Measurements from ENCODE around the gene ZNF692.
A peak's percentile ranks its signal among the peaks of the same experiment; 100 is the strongest.
"Not testable (repeated sequence)": the region's sequence is repeated elsewhere in the genome, so short reads cannot be mapped to it uniquely, and the experiment has no call there.

Gene ZNF692

DNA sequence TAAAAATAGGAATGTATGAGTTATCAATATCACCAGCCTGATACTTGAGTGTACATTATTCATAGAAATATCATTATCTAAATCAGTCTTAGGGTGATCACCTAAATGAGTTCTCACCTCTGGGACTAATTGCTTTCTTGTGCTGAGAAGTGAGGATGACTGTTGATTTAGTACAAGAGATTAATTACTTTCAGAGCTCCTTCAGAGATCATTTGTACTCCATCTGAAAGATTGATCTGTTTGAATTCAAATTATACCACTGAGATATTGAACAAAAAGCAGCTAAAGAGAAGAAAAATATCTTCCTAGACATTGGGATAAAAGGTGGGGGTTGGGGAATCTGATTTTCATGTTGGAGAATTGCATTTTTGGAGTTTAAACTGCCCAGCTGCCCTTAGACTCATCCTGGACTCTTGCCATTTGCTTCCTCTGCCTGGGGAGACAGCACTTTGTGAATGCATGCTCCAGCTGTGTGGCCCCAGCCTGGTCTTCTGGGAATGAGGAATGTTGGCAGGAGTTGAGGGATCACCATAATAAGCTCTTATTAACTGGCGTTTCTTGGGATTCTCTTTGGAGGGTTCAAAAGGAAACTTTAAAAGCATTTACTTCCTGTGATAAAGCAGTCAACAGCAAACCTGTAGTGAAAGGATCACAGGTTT, 27.5 kb upstream of the ZNF692 start:
- Mint-ChIP-seq H3K4me1 (no peaks in the 10 kb centered on the region), H3K9me3 (no peaks in the 10 kb centered on the region), H3K27me3 (no peaks in the 10 kb centered on the region), H3K27ac (no peak overlapping the region), H3K36me3 (no peaks in the 10 kb centered on the region), H3K4me3 (no peak overlapping the region)

DNA sequence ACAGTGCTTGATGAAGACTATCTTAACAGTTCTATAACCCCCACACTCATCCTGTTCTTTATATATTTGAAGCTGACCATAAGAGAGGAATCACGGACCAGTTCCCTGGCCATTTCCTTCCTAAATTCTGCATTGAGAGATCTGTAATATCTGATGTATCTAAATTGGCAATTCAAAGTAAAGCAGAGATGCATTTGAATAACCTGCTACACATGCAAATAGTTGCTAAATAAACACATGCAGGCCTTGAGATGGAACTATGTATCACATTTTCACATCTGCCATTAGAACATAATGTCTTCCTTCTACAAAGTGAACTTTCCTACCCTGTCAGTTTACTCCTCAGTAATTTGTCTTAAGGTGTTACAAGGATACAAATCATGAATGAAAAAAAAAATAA, 26.8 kb upstream of the ZNF692 start:
- Mint-ChIP-seq H3K9me3 (no peaks in the 10 kb centered on the region), H3K4me1 (no peaks in the 10 kb centered on the region), H3K36me3 (no peaks in the 10 kb centered on the region), H3K4me3 (no peak overlapping the region), H3K27me3 (no peaks in the 10 kb centered on the region), H3K27ac (no peak overlapping the region)

DNA sequence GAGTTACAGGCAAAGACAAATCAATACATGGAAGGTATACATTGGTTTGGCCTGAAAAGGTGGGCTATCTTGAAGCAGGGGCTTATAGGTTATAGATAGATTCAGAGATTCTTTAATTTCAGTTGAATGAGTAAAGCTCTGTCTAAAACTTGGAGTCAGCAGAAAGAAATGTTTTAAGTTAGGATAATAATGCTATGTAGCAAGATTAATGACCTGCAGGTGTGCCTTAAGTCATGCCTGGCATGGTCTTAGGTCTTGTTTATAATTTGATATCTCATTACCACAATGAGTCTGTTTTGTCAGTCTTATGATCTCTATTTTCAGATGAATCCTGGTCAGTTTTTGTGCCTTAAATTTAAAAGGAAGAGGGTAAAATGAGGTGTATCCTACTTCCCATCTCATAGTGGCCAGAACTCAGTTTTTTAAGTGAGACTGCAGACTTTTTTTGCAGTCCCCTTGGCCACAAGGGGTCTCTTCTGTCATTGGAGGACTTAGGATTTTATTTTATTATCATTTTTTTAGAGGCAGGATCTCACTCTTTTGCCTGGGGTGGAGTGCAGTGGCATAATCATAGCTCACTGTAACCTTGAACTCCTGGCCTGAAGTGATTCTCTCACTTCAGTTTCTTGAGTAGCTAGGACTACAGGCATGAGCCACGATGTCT, 25.9 kb upstream of the ZNF692 start:
- Mint-ChIP-seq H3K4me1 (no peaks in the 10 kb centered on the region), H3K27ac (no peak overlapping the region), H3K9me3 (no peaks in the 10 kb centered on the region), H3K27me3 (no peaks in the 10 kb centered on the region), H3K4me3 (no peak overlapping the region), H3K36me3 (no peaks in the 10 kb centered on the region)

DNA sequence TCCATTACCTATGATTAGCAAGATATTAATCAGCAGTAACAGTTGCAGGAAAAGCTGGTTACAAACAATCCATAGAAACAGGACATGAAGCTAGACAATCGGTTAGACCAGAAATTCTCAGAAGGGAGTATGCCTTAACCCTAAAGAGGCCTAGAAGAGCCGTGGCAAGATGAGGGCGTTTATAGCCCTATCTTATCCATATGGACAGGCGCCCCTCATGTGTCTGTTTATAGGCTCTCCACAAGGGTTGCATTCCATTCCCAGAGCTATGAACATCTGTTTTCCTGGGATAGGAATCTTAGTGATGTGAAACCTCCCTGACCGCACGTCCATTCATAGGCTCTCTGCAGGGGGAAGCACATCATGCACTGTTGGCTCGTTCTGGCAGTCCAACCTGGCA, 23.5 kb upstream of the ZNF692 start:
- H3K27ac Mint-ChIP-seq, H3K4me1 Mint-ChIP-seq, H3K27me3 Mint-ChIP-seq, H3K9me3 Mint-ChIP-seq, H3K36me3 Mint-ChIP-seq, H3K4me3 Mint-ChIP-seq: not testable (repeated sequence)

DNA sequence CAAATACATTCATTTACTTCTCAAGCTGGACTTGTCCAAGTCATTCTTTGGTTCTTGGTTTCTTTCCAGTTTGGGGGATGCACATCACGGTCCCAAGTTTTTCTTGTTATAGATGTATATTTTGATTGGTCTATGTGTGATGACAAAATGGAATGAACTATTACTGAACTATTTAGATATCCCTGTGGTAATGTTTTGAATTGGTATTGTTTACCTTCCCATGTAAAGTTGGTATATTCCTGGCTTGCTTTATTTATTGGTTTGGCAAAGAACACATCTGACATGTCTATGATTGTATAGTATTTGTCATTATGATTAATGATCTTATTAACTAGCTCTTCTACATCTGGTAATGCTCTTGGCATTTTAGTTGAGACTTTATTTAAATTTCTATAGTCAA, 22.4 kb upstream of the ZNF692 start:
- H3K27me3 Mint-ChIP-seq = no peaks in the 10 kb centered on the region
- no peak overlapping the region for H3K4me3 Mint-ChIP-seq
- H3K27ac Mint-ChIP-seq = no peak overlapping the region

DNA sequence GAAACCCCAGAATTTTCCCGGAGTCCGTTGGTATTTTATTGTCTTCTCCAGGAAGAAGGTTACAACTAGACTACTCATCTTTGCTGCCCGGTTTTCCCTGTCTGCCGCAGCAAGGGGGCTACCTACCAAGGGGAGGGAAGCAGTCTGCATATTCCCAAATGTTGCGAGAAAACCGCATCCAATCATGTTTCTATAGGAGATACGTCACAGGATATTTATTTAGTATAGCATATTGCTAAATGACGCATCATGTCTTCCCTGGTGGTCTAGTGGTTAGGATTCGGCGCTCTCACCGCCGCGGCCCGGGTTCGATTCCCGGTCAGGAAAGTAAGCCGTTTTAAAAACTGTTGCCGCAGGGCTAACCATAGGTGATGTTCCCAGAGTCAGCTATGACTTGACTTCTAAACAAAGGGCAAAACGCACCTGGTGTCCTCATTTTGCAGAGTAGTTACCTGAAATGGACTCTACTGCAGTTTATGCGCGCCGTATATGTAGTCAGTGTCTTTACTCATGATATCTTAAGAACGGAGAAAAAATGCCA, 15.2 kb upstream of the ZNF692 start:
- Mint-ChIP-seq H3K36me3 (no peaks in the 10 kb centered on the region), H3K4me3 (peak overlapping the region; percentile 94), H3K9me3 (no peaks in the 10 kb centered on the region)

More for the DNA sequence above, 22.4 kb upstream of the ZNF692 start:
- Mint-ChIP-seq H3K9me3 (no peaks in the 10 kb centered on the region), H3K4me1 (peaks cover 6% of the 10 kb centered on the region), H3K36me3 (no peaks in the 10 kb centered on the region)

DNA sequence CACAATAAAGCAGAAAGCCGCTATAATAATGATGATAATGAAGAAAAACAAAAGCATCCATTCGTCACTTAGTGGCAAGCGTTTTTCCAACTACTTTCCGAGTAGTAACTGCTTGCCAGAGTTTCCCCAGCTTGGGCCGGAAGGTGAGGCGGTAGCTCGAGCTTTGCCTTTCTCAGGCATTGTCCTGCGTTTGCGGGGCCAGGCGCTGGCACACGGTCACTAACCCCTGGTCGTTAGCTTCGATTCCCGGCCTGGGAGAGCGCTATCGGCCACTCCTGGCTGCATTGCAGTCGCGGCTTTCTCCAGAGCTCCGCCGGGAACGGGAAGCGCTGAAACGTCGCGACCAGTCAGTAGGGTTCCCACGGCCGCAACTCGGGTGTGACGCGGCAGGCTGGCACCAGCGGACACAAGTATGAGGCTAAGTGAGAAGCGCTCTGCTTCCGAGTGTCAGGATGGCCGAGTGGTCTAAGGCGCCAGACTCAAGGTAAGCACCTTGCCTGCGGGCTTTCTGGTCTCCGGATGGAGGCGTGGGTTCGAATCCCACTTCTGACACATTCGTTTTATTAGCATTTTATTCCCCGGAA, 14.6 kb upstream of the ZNF692 start:
- H3K4me1 Mint-ChIP-seq = peaks cover 34% of the 10 kb centered on the region
- H3K9me3 Mint-ChIP-seq = no peaks in the 10 kb centered on the region
- peaks cover 3% of the 10 kb centered on the region for H3K27me3 Mint-ChIP-seq
- peak overlapping the region; percentile 94 for H3K4me3 Mint-ChIP-seq
- H3K27ac Mint-ChIP-seq = peak overlapping the region; percentile 99
- no peaks in the 10 kb centered on the region for H3K36me3 Mint-ChIP-seq

More for the DNA sequence above, 15.2 kb upstream of the ZNF692 start:
- peaks cover 34% of the 10 kb centered on the region for H3K4me1 Mint-ChIP-seq
- H3K27ac Mint-ChIP-seq = peak overlapping the region; percentile 99
- H3K27me3 Mint-ChIP-seq = peaks cover 3% of the 10 kb centered on the region

DNA sequence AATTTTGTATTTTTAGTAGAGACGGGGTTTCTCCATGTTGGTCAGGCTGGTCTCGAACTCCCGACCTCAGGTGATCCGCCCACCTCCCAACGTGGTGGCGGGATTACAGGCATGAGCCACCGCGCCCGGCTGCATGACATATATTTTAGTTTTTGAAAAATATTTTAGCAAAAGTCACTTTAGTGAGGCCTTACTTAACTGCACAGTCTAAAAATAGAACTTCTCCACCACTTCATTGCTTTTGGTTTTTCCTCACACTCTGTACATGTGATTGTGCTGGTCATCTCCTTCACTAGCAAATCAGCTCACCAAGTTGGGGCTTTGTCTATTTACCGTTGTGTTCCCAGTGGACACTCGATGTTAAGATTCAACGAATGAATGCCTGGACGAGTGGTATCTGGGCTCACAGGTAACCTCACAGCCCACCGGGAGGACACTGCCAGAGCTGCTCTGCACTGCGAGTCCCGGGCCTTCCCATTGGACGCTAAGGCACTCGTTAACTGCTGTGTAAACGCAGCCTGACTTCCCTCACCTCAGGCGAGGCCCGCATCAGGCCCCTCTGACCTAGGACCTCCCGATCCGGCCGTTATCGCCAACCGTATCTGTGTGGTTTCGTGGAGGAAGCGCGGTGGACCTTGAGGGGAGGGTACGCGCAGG, 14.0 kb upstream of the ZNF692 start:
- H3K27ac Mint-ChIP-seq = peak overlapping the region; percentile 99
- H3K27me3 Mint-ChIP-seq = peaks cover 3% of the 10 kb centered on the region
- H3K9me3 Mint-ChIP-seq = no peaks in the 10 kb centered on the region
- H3K4me3 Mint-ChIP-seq = peak overlapping the region; percentile 94
- H3K4me1 Mint-ChIP-seq = peaks cover 34% of the 10 kb centered on the region
- no peaks in the 10 kb centered on the region for H3K36me3 Mint-ChIP-seq

DNA sequence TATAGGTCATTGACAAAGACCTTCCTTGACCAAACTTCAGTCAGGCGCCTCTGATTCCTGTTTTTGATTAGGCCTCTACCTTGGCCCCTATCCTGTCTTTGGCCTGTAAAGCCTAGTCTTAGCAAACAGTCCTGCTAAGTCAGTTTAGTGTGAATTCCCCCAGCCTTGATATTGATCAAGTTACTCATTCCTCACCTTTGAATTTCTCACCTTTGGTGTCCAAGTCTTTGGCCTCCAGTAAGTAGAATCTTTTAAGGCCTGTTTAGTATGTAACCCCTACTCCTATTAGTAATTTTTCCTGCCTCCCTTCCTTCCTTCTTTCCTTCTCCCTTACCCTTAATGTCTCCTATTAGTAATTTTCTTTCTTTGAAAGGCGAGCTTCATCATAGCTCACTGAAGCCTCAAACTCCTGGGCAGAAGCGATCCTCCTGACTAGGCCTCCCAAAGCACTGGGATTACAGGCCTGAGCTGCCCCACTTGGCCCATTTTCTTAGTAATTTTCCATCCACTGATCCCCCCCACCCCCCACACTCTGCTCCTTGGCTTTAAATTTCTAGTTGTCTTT, 13.0 kb upstream of the ZNF692 start:
- peaks cover 34% of the 10 kb centered on the region for H3K4me1 Mint-ChIP-seq
- peaks cover 3% of the 10 kb centered on the region for H3K27me3 Mint-ChIP-seq
- no peak overlapping the region for H3K27ac Mint-ChIP-seq
- H3K36me3 Mint-ChIP-seq = no peaks in the 10 kb centered on the region
- no peaks in the 10 kb centered on the region for H3K9me3 Mint-ChIP-seq
- H3K4me3 Mint-ChIP-seq = peak overlapping the region; percentile 43

DNA sequence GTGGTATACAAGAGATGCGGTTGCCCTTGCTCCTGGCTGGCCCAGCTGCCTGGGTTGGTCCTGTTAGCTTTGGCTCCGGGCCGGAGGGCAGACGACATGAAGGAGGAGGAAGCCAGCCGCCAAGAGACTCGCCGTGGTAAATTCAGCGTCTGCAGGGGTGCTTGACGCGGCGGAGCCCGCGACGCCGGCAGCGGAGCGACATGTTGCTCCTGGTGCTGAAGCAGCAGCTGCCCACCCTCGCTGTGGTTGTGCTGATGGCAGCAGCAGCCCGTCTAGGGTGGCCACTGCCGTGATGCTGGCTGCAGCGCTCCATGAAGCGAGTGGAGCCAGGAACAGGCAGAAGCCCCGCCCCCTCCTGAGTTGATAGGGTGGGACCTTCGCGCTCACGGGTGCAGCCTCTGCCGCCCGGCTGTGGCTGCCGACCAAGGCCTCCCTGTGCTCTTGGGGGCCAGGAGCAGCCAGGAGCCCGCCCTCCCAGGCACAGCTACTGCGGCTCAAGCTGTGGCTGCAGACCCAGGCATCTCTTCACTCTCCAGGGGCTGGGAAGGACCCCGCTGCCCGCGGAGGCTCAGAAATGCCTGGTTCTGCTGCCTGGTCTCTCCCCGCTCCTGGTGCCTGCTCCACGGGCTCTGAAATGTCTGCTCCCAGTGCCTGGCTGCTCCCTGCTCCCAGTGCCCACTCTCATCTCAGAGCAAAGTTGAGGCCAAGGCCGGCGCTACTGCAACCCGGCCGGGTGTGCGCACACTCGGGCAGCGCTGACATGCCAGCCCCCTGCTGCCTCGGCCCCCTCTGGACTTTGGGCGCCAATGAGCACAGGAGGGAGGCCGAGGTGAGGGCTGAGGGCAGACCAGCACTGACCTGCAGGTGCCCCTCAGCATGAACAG, 4.4 kb upstream of the ZNF692 start:
- H3K27me3 Mint-ChIP-seq = no peaks in the 10 kb centered on the region
- no peaks in the 10 kb centered on the region for H3K36me3 Mint-ChIP-seq
- H3K4me1 Mint-ChIP-seq = peaks cover 39% of the 10 kb centered on the region
- H3K4me3 Mint-ChIP-seq = peak overlapping the region; percentile 89
- H3K9me3 Mint-ChIP-seq = no peaks in the 10 kb centered on the region
- H3K27ac Mint-ChIP-seq = peak overlapping the region; percentile 66

DNA sequence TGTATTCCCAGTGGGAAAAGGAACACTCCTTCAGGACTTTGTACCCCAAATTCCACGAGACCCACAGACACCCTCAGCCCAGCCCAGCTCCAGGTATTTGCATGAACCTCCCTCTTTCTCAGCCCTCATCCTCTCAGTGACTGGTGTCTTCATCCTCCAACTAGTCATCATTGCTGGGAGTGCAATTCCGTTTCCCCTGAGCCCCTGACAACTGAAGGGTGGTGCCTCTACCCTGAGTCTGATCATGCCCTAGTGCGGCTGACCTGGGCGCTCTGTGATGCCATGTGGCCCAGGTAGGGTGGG, 3.8 kb upstream of the ZNF692 start:
- no peaks in the 10 kb centered on the region for H3K27me3 Mint-ChIP-seq
- H3K27ac Mint-ChIP-seq = peak overlapping the region; percentile 66

DNA sequence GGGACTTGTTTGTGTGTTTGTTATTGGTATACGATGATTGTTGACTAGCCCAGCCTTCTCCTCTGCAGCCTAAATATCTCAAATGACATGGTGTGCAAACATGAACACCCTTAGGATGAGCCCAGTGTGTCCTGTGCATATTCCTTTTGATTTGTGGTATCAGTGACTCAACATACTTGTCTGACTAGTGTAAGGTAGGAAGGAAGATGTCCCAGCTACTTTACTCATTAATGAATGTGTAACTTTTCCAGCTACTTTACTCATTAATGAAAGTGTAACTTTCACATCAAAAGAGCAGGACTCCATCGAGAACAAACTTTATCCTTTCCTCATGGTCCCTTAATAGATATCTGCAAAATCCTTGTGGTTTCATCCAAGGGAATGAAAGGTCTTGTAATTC, 2.7 kb upstream of the ZNF692 start:
- Mint-ChIP-seq H3K36me3 (no peaks in the 10 kb centered on the region), H3K4me3 (no peak overlapping the region), H3K27ac (peak overlapping the region; percentile 15), H3K4me1 (peaks cover 46% of the 10 kb centered on the region), H3K9me3 (no peaks in the 10 kb centered on the region), H3K27me3 (no peaks in the 10 kb centered on the region)

More for the DNA sequence above, 3.8 kb upstream of the ZNF692 start:
- Mint-ChIP-seq H3K9me3 (no peaks in the 10 kb centered on the region), H3K4me1 (peaks cover 39% of the 10 kb centered on the region), H3K4me3 (peak overlapping the region; percentile 89), H3K36me3 (no peaks in the 10 kb centered on the region)

DNA sequence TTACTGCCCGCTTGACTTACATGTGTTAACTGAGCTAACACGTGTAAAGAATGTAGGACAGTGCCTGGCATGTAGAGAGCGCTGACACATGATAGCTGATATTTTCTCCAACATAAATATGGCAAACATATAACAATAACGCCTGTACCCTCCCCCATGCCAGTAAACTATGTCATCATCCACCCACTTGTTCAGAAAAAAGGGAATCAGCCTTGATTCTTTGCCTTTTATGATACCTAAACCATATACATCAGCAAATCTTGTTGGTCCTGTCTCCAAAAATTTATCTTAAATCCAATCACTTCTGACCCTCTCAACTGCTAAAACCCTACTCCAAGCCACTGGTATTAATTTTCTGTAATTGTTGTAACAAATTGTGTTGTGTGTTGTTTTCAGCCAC, 1.1 kb upstream of the ZNF692 start:
- Mint-ChIP-seq H3K9me3 (no peaks in the 10 kb centered on the region), H3K4me1 (peaks cover 53% of the 10 kb centered on the region), H3K27me3 (no peaks in the 10 kb centered on the region), H3K27ac (peak overlapping the region; percentile 94), H3K36me3 (peaks cover 2% of the 10 kb centered on the region), H3K4me3 (peak overlapping the region; percentile 93)

DNA sequence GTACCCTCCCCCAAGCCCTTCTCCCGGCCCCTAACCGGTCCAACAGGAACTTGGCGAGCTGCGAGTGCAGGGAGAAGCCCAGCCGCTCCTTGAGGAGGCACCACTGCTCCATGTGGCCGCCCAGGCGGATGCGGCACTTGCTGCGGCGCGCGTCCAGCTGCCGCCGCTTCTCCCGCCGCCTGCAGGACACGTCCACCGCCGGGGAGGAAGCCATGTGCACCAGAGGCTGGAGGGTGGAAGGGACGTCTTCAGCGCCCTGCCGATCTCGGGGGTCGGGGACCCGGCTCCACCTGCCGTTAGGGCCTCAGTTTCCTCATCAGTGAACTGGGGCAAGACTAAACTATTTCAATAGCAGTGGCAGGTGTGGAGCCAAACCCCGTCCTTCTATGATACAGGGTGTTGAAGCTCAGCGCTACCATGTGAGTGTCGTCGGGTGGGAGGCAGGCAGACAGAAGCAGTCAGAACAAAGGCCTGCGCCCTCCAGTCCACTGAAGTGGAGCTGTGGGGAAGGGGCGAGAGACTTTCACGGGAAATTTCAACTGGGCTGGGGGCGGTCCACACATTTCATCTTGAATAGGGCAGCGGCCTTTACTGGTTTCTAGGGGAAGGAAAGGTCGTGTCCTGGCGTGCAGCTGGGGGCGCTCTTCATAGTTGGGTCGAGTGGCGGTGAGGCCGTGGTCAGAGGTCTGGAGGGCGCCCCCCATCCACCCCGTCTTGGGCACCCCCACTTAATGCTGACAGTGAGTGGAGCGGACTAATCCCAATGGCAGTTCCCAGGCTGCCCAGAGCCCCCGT, 592 bp downstream of the ZNF692 start:
- Mint-ChIP-seq H3K36me3 (peaks cover 2% of the 10 kb centered on the region), H3K4me1 (peaks cover 46% of the 10 kb centered on the region), H3K9me3 (no peaks in the 10 kb centered on the region), H3K4me3 (peak overlapping the region; percentile 93), H3K27me3 (no peaks in the 10 kb centered on the region), H3K27ac (peak overlapping the region; percentile 93)

Measured in activated naive CD4-positive, alpha-beta T cell treated with anti-CD3 and anti-CD28 coated beads, Interleukin-2, amount 50 U/mL, for 24 hours (primary cell).